Liver (tissue), 9 donors: Measurements from ENCODE around the gene SMPDL3A. TPM values are rescaled to one million over a fixed set of nuclear protein-coding genes. Genes with fewer than 3 reads are reported as not detected.

Source experiments
- DNase-seq: peaks from one replicate; pipeline ENCODE4 v3.0.0-alpha.2; 2017; ENCODE audit warnings: low spot score
- H3K27ac ChIP-seq, 2 donors: one replicate each; pipeline ENCODE4 v1.7.0; 2013; ENCODE audit warnings: inconsistent platforms in 2 of 2, low read length in 2 of 2, control low read depth in 1 of 2, low read depth in 1 of 2, mild to moderate bottlenecking in 1 of 2
- H3K27me3 ChIP-seq, 4 donors: one replicate each; pipeline versions ENCODE4 v1.6.1 to v1.7.0; 2013; ENCODE audit warnings: low read length in 3 of 4, inconsistent platforms in 1 of 4, mild to moderate bottlenecking in 1 of 4, moderate library complexity in 1 of 4; ENCODE audit not compliant: control insufficient read depth in 4 of 4, insufficient read depth in 4 of 4
- H3K36me3 ChIP-seq, 4 donors: one replicate each; pipeline versions ENCODE4 v1.6.1 to v1.7.0; 2013; ENCODE audit warnings: low read length in 3 of 4, mild to moderate bottlenecking in 3 of 4, low read depth in 1 of 4, moderate library complexity in 1 of 4; ENCODE audit not compliant: control insufficient read depth in 4 of 4, insufficient read depth in 3 of 4
- H3K4me1 ChIP-seq, 4 donors: one replicate each; pipeline versions ENCODE4 v1.6.1 to v1.7.0; 2013; ENCODE audit warnings: low read length in 3 of 4, mild to moderate bottlenecking in 3 of 4, moderate library complexity in 1 of 4; ENCODE audit not compliant: control insufficient read depth in 4 of 4, insufficient read depth in 4 of 4
- H3K4me3 ChIP-seq, 3 donors: one replicate each; pipeline versions ENCODE4 v1.6.1 to v1.7.0; 2013; ENCODE audit warnings: low read length in 3 of 3, control low read depth in 1 of 3, low read depth in 1 of 3, mild to moderate bottlenecking in 1 of 3
- H3K9ac ChIP-seq, 2 donors: one replicate each; pipeline ENCODE4 v1.7.0; 2013; ENCODE audit warnings: low read length in 2 of 2, mild to moderate bottlenecking in 2 of 2, moderate library complexity in 2 of 2, control low read depth in 1 of 2, low read depth in 1 of 2
- H3K9me3 ChIP-seq, 4 donors: one replicate each; pipeline versions ENCODE4 v1.6.1 to v1.7.0; 2013; ENCODE audit warnings: low read length in 3 of 4; ENCODE audit not compliant: control insufficient read depth in 4 of 4
- EGR1 ChIP-seq, 2 donors: IDR thresholded peaks; 2 replicates each; pipeline ENCODE4 v1.6.1; 2016 to 2018; ENCODE audit warnings: antibody characterized with exemption in 2 of 2, low read depth in 2 of 2
- FOXA1 ChIP-seq: IDR thresholded peaks from 2 replicates; pipeline ENCODE4 v1.6.1; 2016; ENCODE audit warnings: antibody characterized with exemption
- FOXA2 ChIP-seq: IDR thresholded peaks from 2 replicates; pipeline ENCODE4 v1.6.1; 2016; ENCODE audit warnings: antibody characterized with exemption
- GABPA ChIP-seq, 2 donors: IDR thresholded peaks in 1 of 2; conservative IDR thresholded peaks in 1 of 2; 2 replicates each; pipeline ENCODE4 v1.6.1; 2016; ENCODE audit warnings: antibody characterized with exemption in 2 of 2, mild to moderate bottlenecking in 1 of 2, moderate library complexity in 1 of 2
- HNF4A ChIP-seq, 2 donors: conservative IDR thresholded peaks; 2 replicates each; pipeline ENCODE4 v1.6.1; 2016; ENCODE audit warnings: antibody characterized with exemption in 2 of 2, mild to moderate bottlenecking in 2 of 2
- HNF4G ChIP-seq: IDR thresholded peaks from 2 replicates; pipeline ENCODE4 v1.6.1; 2016; ENCODE audit warnings: antibody characterized with exemption
- JUND ChIP-seq, 2 donors: IDR thresholded peaks; 2 replicates each; pipeline ENCODE4 v1.6.1; 2016; ENCODE audit warnings: antibody characterized with exemption in 2 of 2
- NR2F2 ChIP-seq: IDR thresholded peaks from 2 replicates; pipeline ENCODE4 v1.6.1; 2016; ENCODE audit warnings: antibody characterized with exemption
- RAD21 ChIP-seq, 2 donors: IDR thresholded peaks; 2 replicates each; pipeline ENCODE4 v1.6.1; 2016; ENCODE audit warnings: antibody characterized with exemption in 2 of 2, mild to moderate bottlenecking in 2 of 2
- RXRA ChIP-seq, 2 donors: IDR thresholded peaks; 2 replicates each; pipeline ENCODE4 v1.6.1; 2017 to 2018; ENCODE audit warnings: antibody characterized with exemption in 2 of 2, mild to moderate bottlenecking in 1 of 2
- SP1 ChIP-seq: IDR thresholded peaks from 2 replicates; pipeline ENCODE4 v1.6.1; 2018; ENCODE audit warnings: antibody characterized with exemption, mild to moderate bottlenecking
- TAF1 ChIP-seq: conservative IDR thresholded peaks from 2 replicates; pipeline ENCODE4 v1.6.1; 2016; ENCODE audit warnings: antibody characterized with exemption, mild to moderate bottlenecking
- YY1 ChIP-seq: IDR thresholded peaks from 2 replicates; pipeline ENCODE4 v1.6.1; 2016; ENCODE audit warnings: antibody characterized with exemption, mild to moderate bottlenecking
- WGBS: extraction: QIAGEN DNeasy Blood & Tissue Kit; methylation state at CpG from one replicate; pipeline ENCODE4 v1.1.7; 2013; 5-methylcytosine and 5-hydroxymethylcytosine counted together
- polyA plus RNA-seq, 2 donors: library from polyadenylated mRNA; stranded (reverse) in 1 of 2; unstranded in 1 of 2; fragments of 200-250 nt in 1 of 2; fragments of >200 nt in 1 of 2; fragmentation: Nextera tagmentation in 1 of 2; extraction: Ambion mirVana in 1 of 2; gene quantifications; one replicate each; pipeline versions ENCODE4 v1.2.1 to v1.2.3, GENCODE V29; 2013 to 2015
- total RNA-seq, 2 donors: library from RNA; depleted of rRNA; stranded (reverse); fragments of >200 nt; gene quantifications; one replicate each; pipeline ENCODE4 v1.2.3, GENCODE V29; 2014
- TF ChIP-seq, protein P1 (sequence below): fragments of 150-350 bp; IDR thresholded peaks from 2 replicates; pipeline ENCODE4 v1.5.1; 2017; ENCODE audit warnings: improper control_type of control experiment, low read depth, low read length; ENCODE audit not compliant: missing input control
- TF ChIP-seq, protein P2 (sequence below): IDR thresholded peaks from 2 replicates; pipeline ENCODE4 v1.6.1; 2016; ENCODE audit warnings: antibody characterized with exemption
- TF ChIP-seq, protein P3 (sequence below): IDR thresholded peaks from 2 replicates; pipeline ENCODE4 v1.6.1; 2016; ENCODE audit warnings: antibody characterized with exemption
- TF ChIP-seq, protein P4 (sequence below): IDR thresholded peaks from 2 replicates; pipeline ENCODE4 v1.6.1; 2016; ENCODE audit warnings: antibody characterized with exemption, mild to moderate bottlenecking
- TF ChIP-seq, protein P5 (sequence below): IDR thresholded peaks from 2 replicates; pipeline ENCODE4 v1.6.1; 2016; ENCODE audit warnings: antibody characterized with exemption
- donor health status: healthy.
- donor health status: healthy.
- donor health status: healthy.
- donor health status: healthy.
- donor health status: healthy.

The SMPDL3A gene
- total and polyA plus RNA-seq, 4 donors, result 17.3 to 61.4 (median 32.3) TPM

DNA sequence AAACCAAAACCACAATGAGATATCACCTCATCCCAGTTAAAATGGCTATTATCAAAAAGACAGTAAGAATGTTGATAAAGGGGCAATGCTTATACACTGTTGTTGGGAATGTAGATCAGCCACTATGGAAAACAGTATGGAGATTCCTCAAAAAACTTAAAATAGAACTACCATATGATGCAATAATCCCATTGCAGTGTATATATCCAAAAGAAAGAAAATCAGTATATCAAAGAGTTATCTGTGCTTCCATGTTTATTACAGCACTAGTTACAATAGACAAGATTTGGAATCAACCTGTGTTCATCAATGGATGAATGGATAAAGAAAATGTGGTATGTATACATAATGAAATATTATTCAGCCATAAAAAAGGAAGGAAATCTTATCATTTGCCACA lies 13.1 kb upstream of the SMPDL3A start:
- Histone ChIP-seq H3K36me3 (no peaks in the 10 kb centered on the region), H3K9me3 (no peaks in the 10 kb centered on the region), H3K27me3 (no peaks in the 10 kb centered on the region), H3K4me3 (no peak overlapping the region), H3K27ac (no peak overlapping the region), H3K4me1 (peaks cover 0 to 10% (median 7%) of the 10 kb centered on the region in 4 donors), H3K9ac (no peak overlapping the region)
- DNase-seq, result no peak
- TF ChIP-seq HNF4G (no peak), NR2F2 (no peak)

DNA sequence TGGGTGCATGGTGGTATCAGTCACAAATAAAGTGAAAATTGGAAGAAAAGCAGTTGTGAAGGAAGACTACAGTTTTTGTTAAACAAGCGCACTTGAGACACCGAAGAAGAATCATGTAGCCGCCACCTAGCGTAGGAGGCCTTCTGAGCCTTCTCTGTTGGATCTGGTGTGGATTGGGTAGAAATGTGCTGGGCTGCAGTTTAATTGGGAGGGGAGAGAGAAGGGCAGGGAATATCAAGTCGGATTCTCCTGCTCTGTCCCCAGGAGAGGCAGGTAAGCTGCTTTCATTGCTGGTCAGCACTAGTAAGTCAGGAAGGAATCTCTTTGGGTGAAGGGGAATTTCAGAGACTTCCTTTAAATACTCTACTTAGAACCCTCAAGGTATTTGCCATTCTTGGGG lies 10.8 kb upstream of the SMPDL3A start:
- H3K9me3 ChIP-seq, result no peaks in the 10 kb centered on the region
- no peak overlapping the region for H3K9ac ChIP-seq
- WGBS, result 95% methylated on average over 5 of the region's 5 CpGs
- H3K27me3 ChIP-seq, result no peaks in the 10 kb centered on the region
- DNase-seq, result no peak
- H3K4me3 ChIP-seq, result no peak overlapping the region
- H3K4me1 ChIP-seq, result no peaks in the 10 kb centered on the region
- TF ChIP-seq YY1 (no peak), EGR1 (IDR thresholded peaks at IDR 0.05; ENCODE audit: low read depth in 2 of 2) (no peak), RXRA (IDR thresholded peaks at IDR 0.05) (no peak), HNF4A (conservative IDR thresholded peaks at IDR 0.05) (no peak), SP1 (no peak), GABPA (IDR thresholded peaks at IDR 0.05 in 1 of 2, conservative IDR thresholded peaks at IDR 0.05 in 1 of 2) (no peak), RAD21 (IDR thresholded peaks at IDR 0.05) (no peak), HNF4G (no peak), JUND (IDR thresholded peaks at IDR 0.05) (no peak), FOXA1 (no peak), NR2F2 (no peak), FOXA2 (no peak), TAF1 (no peak)
- TF ChIP-seq, protein P1, sequence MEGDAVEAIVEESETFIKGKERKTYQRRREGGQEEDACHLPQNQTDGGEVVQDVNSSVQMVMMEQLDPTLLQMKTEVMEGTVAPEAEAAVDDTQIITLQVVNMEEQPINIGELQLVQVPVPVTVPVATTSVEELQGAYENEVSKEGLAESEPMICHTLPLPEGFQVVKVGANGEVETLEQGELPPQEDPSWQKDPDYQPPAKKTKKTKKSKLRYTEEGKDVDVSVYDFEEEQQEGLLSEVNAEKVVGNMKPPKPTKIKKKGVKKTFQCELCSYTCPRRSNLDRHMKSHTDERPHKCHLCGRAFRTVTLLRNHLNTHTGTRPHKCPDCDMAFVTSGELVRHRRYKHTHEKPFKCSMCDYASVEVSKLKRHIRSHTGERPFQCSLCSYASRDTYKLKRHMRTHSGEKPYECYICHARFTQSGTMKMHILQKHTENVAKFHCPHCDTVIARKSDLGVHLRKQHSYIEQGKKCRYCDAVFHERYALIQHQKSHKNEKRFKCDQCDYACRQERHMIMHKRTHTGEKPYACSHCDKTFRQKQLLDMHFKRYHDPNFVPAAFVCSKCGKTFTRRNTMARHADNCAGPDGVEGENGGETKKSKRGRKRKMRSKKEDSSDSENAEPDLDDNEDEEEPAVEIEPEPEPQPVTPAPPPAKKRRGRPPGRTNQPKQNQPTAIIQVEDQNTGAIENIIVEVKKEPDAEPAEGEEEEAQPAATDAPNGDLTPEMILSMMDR, result no peak
- TF ChIP-seq, protein P2, sequence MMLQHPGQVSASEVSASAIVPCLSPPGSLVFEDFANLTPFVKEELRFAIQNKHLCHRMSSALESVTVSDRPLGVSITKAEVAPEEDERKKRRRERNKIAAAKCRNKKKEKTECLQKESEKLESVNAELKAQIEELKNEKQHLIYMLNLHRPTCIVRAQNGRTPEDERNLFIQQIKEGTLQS, result no peak
- TF ChIP-seq, protein P3, sequence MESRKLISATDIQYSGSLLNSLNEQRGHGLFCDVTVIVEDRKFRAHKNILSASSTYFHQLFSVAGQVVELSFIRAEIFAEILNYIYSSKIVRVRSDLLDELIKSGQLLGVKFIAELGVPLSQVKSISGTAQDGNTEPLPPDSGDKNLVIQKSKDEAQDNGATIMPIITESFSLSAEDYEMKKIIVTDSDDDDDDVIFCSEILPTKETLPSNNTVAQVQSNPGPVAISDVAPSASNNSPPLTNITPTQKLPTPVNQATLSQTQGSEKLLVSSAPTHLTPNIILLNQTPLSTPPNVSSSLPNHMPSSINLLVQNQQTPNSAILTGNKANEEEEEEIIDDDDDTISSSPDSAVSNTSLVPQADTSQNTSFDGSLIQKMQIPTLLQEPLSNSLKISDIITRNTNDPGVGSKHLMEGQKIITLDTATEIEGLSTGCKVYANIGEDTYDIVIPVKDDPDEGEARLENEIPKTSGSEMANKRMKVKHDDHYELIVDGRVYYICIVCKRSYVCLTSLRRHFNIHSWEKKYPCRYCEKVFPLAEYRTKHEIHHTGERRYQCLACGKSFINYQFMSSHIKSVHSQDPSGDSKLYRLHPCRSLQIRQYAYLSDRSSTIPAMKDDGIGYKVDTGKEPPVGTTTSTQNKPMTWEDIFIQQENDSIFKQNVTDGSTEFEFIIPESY, result no peak
- TF ChIP-seq, protein P4, sequence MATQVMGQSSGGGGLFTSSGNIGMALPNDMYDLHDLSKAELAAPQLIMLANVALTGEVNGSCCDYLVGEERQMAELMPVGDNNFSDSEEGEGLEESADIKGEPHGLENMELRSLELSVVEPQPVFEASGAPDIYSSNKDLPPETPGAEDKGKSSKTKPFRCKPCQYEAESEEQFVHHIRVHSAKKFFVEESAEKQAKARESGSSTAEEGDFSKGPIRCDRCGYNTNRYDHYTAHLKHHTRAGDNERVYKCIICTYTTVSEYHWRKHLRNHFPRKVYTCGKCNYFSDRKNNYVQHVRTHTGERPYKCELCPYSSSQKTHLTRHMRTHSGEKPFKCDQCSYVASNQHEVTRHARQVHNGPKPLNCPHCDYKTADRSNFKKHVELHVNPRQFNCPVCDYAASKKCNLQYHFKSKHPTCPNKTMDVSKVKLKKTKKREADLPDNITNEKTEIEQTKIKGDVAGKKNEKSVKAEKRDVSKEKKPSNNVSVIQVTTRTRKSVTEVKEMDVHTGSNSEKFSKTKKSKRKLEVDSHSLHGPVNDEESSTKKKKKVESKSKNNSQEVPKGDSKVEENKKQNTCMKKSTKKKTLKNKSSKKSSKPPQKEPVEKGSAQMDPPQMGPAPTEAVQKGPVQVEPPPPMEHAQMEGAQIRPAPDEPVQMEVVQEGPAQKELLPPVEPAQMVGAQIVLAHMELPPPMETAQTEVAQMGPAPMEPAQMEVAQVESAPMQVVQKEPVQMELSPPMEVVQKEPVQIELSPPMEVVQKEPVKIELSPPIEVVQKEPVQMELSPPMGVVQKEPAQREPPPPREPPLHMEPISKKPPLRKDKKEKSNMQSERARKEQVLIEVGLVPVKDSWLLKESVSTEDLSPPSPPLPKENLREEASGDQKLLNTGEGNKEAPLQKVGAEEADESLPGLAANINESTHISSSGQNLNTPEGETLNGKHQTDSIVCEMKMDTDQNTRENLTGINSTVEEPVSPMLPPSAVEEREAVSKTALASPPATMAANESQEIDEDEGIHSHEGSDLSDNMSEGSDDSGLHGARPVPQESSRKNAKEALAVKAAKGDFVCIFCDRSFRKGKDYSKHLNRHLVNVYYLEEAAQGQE, result no peak
- TF ChIP-seq, protein P5, sequence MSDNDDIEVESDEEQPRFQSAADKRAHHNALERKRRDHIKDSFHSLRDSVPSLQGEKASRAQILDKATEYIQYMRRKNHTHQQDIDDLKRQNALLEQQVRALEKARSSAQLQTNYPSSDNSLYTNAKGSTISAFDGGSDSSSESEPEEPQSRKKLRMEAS, result no peak
- H3K27ac ChIP-seq, result no peak overlapping the region
- no peaks in the 10 kb centered on the region for H3K36me3 ChIP-seq
